Keratinocyte (primary cell): ENCODE measurements around the gene ADAMTSL1. TPM values are rescaled to one million over a fixed set of nuclear protein-coding genes. Genes with fewer than 3 reads are reported as not detected.

Experiments used
- DNase-seq: peaks from one replicate; pipeline ENCODE4 v3.0.0-alpha.2; 2011; ENCODE audit warnings: low read depth, missing footprints, low spot score
- FAIRE-seq: peaks from 2 replicates; lab custom pipeline; 2011; peaks lifted over from hg19 to GRCh38; lab: Jason Lieb, UNC
- H2AFZ ChIP-seq: 2 replicates; pipeline ENCODE4 v1.6.0; 2012; ENCODE audit warnings: low read length, control low read depth, inconsistent platforms; ENCODE audit not compliant: control insufficient read depth
- H3K27ac ChIP-seq: 2 replicates; pipeline ENCODE4 v1.5.1; 2011; ENCODE audit warnings: low read length; ENCODE audit not compliant: control insufficient read depth, insufficient read depth
- H3K27me3 ChIP-seq: 3 replicates; pipeline ENCODE4 v1.6.0; 2011; ENCODE audit warnings: low read length; ENCODE audit not compliant: control insufficient read depth, insufficient read depth; ENCODE audit errors: extremely low read depth
- H3K36me3 ChIP-seq, 2 experiments: 2 replicates in 1 of 2; 3 replicates in 1 of 2; pipeline ENCODE4 v1.5.1; 2011; ENCODE audit warnings: low read length in 2 of 2, mild to moderate bottlenecking in 1 of 2; ENCODE audit not compliant: control insufficient read depth in 2 of 2, insufficient read depth in 2 of 2; ENCODE audit errors: extremely low read depth in 1 of 2
- H3K4me1 ChIP-seq: 3 replicates; pipeline ENCODE4 v1.5.1; 2011; ENCODE audit warnings: low read length; ENCODE audit not compliant: control insufficient read depth, insufficient read depth; ENCODE audit errors: extremely low read depth
- H3K4me2 ChIP-seq: 3 replicates; pipeline ENCODE4 v1.6.0; 2011; ENCODE audit warnings: low read depth, low read length; ENCODE audit not compliant: control insufficient read depth, insufficient read depth; ENCODE audit errors: extremely low read depth
- H3K4me3 ChIP-seq, 3 experiments: fragments of 200-600 bp in 1 of 3; sonication (generic) in 1 of 3; 2 replicates in 2 of 3; 3 replicates in 1 of 3; pipeline ENCODE4 v1.5.1; 2011 to 2016; ENCODE audit warnings: low read length in 3 of 3, mild to moderate bottlenecking in 3 of 3, control low read depth in 2 of 3, inconsistent platforms in 1 of 3, low read depth in 1 of 3, mixed read lengths in 1 of 3, mixed run types in 1 of 3, moderate library complexity in 1 of 3; ENCODE audit not compliant: control insufficient read depth in 2 of 3, insufficient read depth in 2 of 3; ENCODE audit errors: extremely low read depth in 1 of 3
- H3K79me2 ChIP-seq: 2 replicates; pipeline ENCODE4 v1.6.0; 2012; ENCODE audit warnings: low read length; ENCODE audit not compliant: control insufficient read depth, insufficient read depth
- H3K9ac ChIP-seq: 3 replicates; pipeline ENCODE4 v1.6.0; 2011; ENCODE audit warnings: low read length; ENCODE audit not compliant: control insufficient read depth, insufficient read depth; ENCODE audit errors: extremely low read depth
- H3K9me1 ChIP-seq: 3 replicates; pipeline ENCODE4 v1.6.0; 2011; ENCODE audit warnings: low read length; ENCODE audit not compliant: control insufficient read depth, insufficient read depth; ENCODE audit errors: extremely low read depth
- H3K9me3 ChIP-seq: 2 replicates; pipeline ENCODE4 v1.5.1; 2012; ENCODE audit warnings: low read depth, low read length; ENCODE audit not compliant: control insufficient read depth
- H4K20me1 ChIP-seq: 3 replicates; pipeline ENCODE4 v1.6.0; 2011; ENCODE audit warnings: low read length; ENCODE audit not compliant: control insufficient read depth, insufficient read depth; ENCODE audit errors: extremely low read depth
- CTCF ChIP-seq, 3 experiments: IDR thresholded peaks in 1 of 3; conservative IDR thresholded peaks in 1 of 3; optimal IDR thresholded peaks in 1 of 3; 2 replicates in 2 of 3; 3 replicates in 1 of 3; pipeline versions ENCODE3 to v1.5.1; 2011; ENCODE audit warnings: low read length in 3 of 3, mild to moderate bottlenecking in 3 of 3, moderate library complexity in 2 of 3, control low read depth in 1 of 3, inconsistent platforms in 1 of 3; ENCODE audit not compliant: insufficient read depth in 2 of 3; ENCODE audit errors: extremely low read depth in 1 of 3
- EZH2 ChIP-seq: IDR thresholded peaks from one replicate; pipeline ENCODE4 v1.6.1; 2012; ENCODE audit warnings: inconsistent platforms, mild to moderate bottlenecking, low read length, moderate library complexity
- dilution Hi-C: fragments of 300-500 bp; cut with MboI; formaldehyde crosslinking; loops from one replicate; pipeline ENCODE4 v1.7.0; 2020; ENCODE audit warnings: low sequenced_read_pairs; ENCODE audit not compliant: extremely low pct_ligation_motif_present
- polyA plus RNA-seq, 5 experiments: library from polyadenylated mRNA; depleted of rRNA in 3 of 5; stranded (reverse) in 3 of 5; stranded (forward) in 1 of 5; unstranded in 1 of 5; fragments of >200 nt; gene quantifications; 1 replicate in 1 of 5; 2 replicates in 3 of 5; 3 replicates in 1 of 5; pipeline versions ENCODE4 v1.2.1 to v1.2.3, GENCODE V29; 2011 to 2012; ENCODE audit warnings: missing spikeins in 2 of 5, low read depth in 1 of 5, low replicate concordance in 1 of 5

ADAMTSL1 gene
- polyA plus RNA-seq, 1 donor (not counting 4 experiments of a cell fraction or from before 2014, with no cell fraction given): 1.1 TPM

- Histone ChIP-seq H3K36me3 (no peaks in the 10 kb centered on the region), H3K4me1 (peaks cover 45% of the 10 kb centered on the region), H2AFZ (no peak overlapping the region), H3K9me3 (no peaks in the 10 kb centered on the region), H4K20me1 (no peaks in the 10 kb centered on the region), H3K27ac (no peak overlapping the region), H3K9ac (no peak overlapping the region), H3K9me1 (no peaks in the 10 kb centered on the region), H3K79me2 (no peaks in the 10 kb centered on the region), H3K4me2 (peak overlapping the region; percentile 8), H3K27me3 (no peaks in the 10 kb centered on the region), H3K4me3 (no peak overlapping the region)
- dilution Hi-C loops: no loop called here
- no peak for DNase-seq
- FAIRE-seq: peak; percentile 89
- TF ChIP-seq CTCF (optimal IDR thresholded peaks at IDR 0.05 in 1 of 3, IDR thresholded peaks at IDR 0.05 in 1 of 3, conservative IDR thresholded peaks at IDR 0.05 in 1 of 3; ENCODE audit: extremely low read depth in 1 of 3, insufficient read depth in 2 of 3, low read length in 3 of 3): no peak
- TF ChIP-seq EZH2: no peak
Measured at GRCh38 chr9:18457510-18457909, 16.4 kb upstream of the ADAMTSL1 start.

- DNase-seq (peak; percentile 83), FAIRE-seq (no peak)
- Histone ChIP-seq H3K4me3 (peak overlapping the region in 2 of 3 experiments; percentile 50 to 58), H3K36me3 (no peaks in the 10 kb centered on the region), H3K4me2 (peak overlapping the region; percentile 74), H4K20me1 (no peaks in the 10 kb centered on the region), H2AFZ (peak overlapping the region; percentile 8), H3K9me1 (no peaks in the 10 kb centered on the region), H3K9ac (peak overlapping the region; percentile 54), H3K4me1 (peaks cover 54% of the 10 kb centered on the region), H3K9me3 (no peaks in the 10 kb centered on the region), H3K27ac (peak overlapping the region; percentile 92), H3K27me3 (no peaks in the 10 kb centered on the region), H3K79me2 (no peaks in the 10 kb centered on the region)
- no peak for TF ChIP-seq EZH2
- no peak for TF ChIP-seq CTCF (optimal IDR thresholded peaks at IDR 0.05 in 1 of 3, IDR thresholded peaks at IDR 0.05 in 1 of 3, conservative IDR thresholded peaks at IDR 0.05 in 1 of 3; ENCODE audit: extremely low read depth in 1 of 3, insufficient read depth in 2 of 3, low read length in 3 of 3)
- dilution Hi-C loops: no loop called here
Measured at GRCh38 chr9:18459962-18460584, 13.9 kb upstream of the ADAMTSL1 start.
